ENCODE data around the gene KIF19.

The KIF19 gene

DNA sequence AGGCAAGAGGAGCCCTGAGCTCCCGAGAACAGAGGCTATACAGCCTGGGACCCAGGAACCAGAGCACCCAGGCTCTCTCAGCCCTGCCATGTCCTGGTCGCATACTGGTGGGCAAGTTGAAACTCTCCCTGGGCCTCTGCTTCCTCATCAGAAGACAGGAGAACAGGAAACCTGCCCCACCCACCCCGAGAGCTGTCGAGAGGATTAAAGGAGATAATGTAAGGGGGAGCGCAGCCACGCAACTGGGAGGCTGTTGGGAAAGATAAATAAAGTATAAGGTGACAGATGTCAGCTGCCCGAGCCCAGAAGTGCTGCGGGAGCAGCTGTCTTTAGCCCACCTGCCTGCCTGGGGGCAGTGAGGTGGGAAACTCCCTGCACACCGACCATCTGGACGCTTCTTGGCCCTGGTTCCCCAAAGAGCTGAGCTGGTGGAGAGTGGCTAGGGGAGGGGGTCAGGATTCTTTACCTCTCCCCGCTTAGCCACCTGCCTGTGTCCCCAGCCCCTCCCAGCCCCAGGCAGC is 6.8 kb downstream of the KIF19 start:
- TF ChIP-seq, protein P1, sequence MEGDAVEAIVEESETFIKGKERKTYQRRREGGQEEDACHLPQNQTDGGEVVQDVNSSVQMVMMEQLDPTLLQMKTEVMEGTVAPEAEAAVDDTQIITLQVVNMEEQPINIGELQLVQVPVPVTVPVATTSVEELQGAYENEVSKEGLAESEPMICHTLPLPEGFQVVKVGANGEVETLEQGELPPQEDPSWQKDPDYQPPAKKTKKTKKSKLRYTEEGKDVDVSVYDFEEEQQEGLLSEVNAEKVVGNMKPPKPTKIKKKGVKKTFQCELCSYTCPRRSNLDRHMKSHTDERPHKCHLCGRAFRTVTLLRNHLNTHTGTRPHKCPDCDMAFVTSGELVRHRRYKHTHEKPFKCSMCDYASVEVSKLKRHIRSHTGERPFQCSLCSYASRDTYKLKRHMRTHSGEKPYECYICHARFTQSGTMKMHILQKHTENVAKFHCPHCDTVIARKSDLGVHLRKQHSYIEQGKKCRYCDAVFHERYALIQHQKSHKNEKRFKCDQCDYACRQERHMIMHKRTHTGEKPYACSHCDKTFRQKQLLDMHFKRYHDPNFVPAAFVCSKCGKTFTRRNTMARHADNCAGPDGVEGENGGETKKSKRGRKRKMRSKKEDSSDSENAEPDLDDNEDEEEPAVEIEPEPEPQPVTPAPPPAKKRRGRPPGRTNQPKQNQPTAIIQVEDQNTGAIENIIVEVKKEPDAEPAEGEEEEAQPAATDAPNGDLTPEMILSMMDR (IDR thresholded peaks at IDR 0.05; ENCODE audit: low read depth, low read length, missing control alignments): no peak
- H3K27me3 ChIP-seq (replicated peaks): no peaks in the 10 kb centered on the region

DNA sequence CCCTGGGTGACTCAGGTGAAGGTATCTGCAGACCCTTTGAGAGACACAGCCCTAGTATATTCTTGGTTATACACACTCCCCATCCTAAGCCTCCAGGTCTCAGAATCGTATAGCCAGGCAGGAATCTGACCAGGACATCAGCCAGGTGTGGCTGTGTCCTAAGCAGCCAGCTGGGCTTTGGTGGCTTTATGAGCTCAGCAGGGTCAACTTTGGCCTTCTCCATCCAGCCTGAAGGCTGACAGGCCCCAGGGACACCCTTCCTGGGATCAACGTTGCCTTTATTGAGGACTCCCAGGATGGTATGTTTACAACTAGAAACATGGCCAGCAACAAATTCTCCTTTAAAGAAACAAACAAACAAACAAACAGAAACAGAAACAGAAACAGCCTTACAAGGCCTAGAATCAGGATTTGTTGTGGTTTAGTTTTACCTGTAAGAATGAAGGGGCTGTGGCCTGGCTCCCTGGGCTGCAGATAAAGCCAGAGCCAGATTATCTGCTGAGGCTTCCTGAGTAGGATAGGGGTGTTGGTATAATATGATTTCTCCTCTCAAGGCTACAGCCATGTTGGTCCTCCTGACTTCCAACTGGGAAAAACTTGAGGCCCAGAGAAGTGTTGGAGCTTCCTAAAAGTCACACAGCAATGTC is 8.5 kb downstream of the KIF19 start:
- TF ChIP-seq, protein P1 (IDR thresholded peaks at IDR 0.05; ENCODE audit: low read depth, low read length, missing control alignments): no peak

More for the DNA sequence above, 6.8 kb downstream of the KIF19 start:
- no peak overlapping the region for H3K4me3 ChIP-seq (ENCODE audit: low read depth, low read length)
- no peak for DNase-seq
- in situ Hi-C loops (cut with HindIII; ENCODE audit: low pct_ligation_motif_present, low sequenced_read_pairs): no loop called here
- H3K36me3 ChIP-seq (replicated peaks): no peaks in the 10 kb centered on the region
- no peak overlapping the region for H3K27ac ChIP-seq

DNA sequence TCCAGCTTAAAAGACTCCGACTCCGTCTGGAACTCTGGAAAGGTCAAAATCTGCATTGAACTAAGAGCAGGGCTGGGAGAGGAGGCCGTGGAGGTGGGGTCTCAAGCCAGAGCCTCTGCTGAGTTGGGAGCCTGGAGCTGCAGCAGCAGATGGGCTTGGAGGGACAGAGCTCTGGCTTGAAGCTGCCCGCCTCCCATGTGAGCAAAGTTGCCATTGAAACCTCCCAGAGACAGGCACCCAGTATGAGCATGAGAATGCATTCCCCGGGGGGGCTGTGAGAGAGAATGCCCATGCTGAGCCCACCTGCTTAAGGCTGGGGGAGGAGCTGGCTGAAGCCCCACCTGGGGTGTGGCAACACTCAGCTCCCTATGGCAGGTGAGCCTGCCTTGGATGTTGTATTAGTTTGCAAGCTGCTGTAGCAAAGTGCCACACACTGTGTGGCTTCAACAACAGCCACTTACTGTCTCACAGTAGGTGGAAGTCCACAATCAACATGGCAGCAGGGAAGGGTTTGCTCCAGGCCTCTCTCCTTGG is 9.6 kb downstream of the KIF19 start:
- in situ Hi-C loops (cut with HindIII; ENCODE audit: low pct_ligation_motif_present, low sequenced_read_pairs): no loop called here

More for the DNA sequence above, 8.5 kb downstream of the KIF19 start:
- no peak overlapping the region for H3K27ac ChIP-seq
- no peak overlapping the region for H3K4me3 ChIP-seq (ENCODE audit: low read depth, low read length)
- no peaks in the 10 kb centered on the region for H3K27me3 ChIP-seq (replicated peaks)
- DNase-seq: peak; percentile 3
- no peaks in the 10 kb centered on the region for H3K36me3 ChIP-seq (replicated peaks)
- in situ Hi-C loops (cut with HindIII; ENCODE audit: low pct_ligation_motif_present, low sequenced_read_pairs): no loop called here

DNA sequence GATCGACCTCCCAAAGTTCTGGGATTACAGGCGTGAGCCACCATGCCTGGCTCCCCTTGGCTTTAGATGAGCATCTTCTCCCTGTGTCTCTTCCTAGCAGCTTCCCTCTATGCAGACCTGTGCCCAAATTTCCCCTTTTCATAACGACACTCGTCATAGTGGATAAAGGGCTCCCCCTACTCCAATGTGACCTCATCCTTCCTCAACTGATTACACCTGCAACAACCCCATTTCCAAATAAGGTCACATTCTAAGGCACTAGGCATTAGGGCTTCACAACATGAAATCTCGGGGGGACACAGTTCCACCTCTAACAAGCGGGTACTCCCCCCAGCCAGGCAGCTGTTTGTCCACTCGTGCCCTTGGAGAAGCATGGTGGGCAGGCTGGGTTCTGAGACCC is 10.3 kb downstream of the KIF19 start:
- Histone ChIP-seq H3K27ac (no peak overlapping the region), H3K36me3 (replicated peaks) (no peaks in the 10 kb centered on the region), H3K4me3 (ENCODE audit: low read depth, low read length) (no peak overlapping the region), H3K27me3 (replicated peaks) (no peaks in the 10 kb centered on the region)
- no peak for DNase-seq
- in situ Hi-C loops (cut with HindIII; ENCODE audit: low pct_ligation_motif_present, low sequenced_read_pairs): no loop called here
- TF ChIP-seq, protein P1 (IDR thresholded peaks at IDR 0.05; ENCODE audit: low read depth, low read length, missing control alignments): no peak

More for the DNA sequence above, 9.6 kb downstream of the KIF19 start:
- no peaks in the 10 kb centered on the region for H3K36me3 ChIP-seq (replicated peaks)
- TF ChIP-seq, protein P1 (IDR thresholded peaks at IDR 0.05; ENCODE audit: low read depth, low read length, missing control alignments): no peak
- H3K27me3 ChIP-seq (replicated peaks): no peaks in the 10 kb centered on the region
- no peak overlapping the region for H3K27ac ChIP-seq
- no peak for DNase-seq
- H3K4me3 ChIP-seq (ENCODE audit: low read depth, low read length): no peak overlapping the region

DNA sequence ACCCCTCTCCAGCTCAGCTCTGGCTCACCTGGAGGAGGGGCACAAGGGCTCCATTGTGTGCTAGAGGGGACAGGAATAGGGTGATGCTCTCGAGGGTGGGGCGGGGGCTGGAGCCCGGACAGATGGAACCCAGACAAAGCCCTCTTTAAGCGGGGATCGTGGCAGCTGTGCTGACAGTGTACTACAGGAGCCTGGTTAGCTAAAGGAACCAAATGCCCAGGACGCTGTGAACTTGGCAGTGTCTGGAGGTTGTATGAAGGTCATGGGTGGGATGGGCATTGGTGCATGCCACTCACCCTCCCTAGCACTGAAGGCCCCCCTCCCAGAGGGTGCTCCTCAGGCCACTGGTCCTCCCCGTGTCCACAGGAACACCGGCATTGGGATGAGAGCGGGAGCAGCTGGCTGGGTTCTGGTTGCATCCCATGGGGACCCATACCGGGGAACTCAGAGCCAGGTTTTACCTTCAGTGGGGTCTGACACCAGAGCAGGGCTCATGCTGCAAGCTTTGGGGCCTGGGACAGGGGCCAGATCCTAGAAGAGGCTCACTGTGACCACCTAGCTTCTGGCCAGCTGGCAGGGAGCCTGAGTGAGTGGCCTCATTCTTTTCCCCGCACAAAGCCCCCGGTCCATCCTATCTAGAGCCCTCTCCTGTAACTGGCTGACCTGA is 11.9 kb downstream of the KIF19 start:
- Histone ChIP-seq H3K36me3 (replicated peaks) (no peaks in the 10 kb centered on the region), H3K27ac (no peak overlapping the region), H3K27me3 (replicated peaks) (no peaks in the 10 kb centered on the region), H3K4me3 (ENCODE audit: low read depth, low read length) (no peak overlapping the region)
- no peak for DNase-seq
- TF ChIP-seq, protein P1 (IDR thresholded peaks at IDR 0.05; ENCODE audit: low read depth, low read length, missing control alignments): no peak
- in situ Hi-C loops (cut with HindIII; ENCODE audit: low pct_ligation_motif_present, low sequenced_read_pairs): no loop called here
